Measurements from ENCODE around the gene METTL27. TPM values are rescaled to one million over a fixed set of nuclear protein-coding genes. Genes with fewer than 3 reads are reported as not detected.

Gene METTL27
- total RNA-seq, 2 experiments from 2014 or later: not detected

DNA sequence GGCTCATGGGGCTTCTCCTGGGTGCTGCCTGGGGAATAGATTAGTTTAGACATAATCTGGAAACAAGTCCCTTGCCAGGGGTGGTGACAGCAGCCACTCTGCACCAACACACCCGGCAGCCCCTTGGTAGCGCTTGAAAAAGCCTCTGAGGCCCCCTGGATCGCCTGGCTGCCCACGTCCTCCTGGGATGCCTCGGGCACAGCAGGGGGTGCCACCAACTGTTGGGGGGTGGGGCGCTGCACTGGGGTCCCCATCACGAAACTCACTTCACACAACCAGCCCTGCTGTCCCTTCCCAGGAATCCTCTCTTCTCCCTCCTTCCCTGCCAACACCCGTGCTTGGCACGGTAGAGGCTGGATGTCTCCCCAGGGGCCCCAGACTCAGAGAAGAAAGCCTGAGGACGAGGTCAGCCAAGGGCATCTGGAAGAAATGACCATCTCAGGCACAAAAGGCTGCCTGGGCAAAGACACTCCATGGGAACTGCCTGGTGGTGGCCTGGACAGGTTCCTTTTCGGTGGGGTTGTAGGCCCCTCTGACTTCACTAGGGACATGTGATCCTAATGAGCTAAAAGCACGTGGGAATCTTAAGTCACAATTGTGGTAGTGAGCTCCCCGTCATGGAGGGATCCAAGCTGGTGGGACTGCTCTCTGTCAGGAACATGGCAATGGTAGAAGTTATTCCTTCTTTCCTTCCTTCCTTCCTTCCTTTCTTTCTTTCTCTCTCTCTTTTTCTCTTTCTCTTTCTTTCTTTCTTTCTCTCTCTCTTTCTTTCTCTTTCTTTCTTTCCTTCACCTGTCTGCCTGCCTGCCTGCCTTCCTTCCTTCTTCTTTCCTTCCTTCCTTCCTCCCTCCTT is 30.0 kb upstream of the METTL27 start:
- ChIA-PET POLR2A (no interaction called here), CTCF (no interaction called here)
- no peaks in the 10 kb centered on the region for H3K4me1 Mint-ChIP-seq (ENCODE audit: low read depth)

DNA sequence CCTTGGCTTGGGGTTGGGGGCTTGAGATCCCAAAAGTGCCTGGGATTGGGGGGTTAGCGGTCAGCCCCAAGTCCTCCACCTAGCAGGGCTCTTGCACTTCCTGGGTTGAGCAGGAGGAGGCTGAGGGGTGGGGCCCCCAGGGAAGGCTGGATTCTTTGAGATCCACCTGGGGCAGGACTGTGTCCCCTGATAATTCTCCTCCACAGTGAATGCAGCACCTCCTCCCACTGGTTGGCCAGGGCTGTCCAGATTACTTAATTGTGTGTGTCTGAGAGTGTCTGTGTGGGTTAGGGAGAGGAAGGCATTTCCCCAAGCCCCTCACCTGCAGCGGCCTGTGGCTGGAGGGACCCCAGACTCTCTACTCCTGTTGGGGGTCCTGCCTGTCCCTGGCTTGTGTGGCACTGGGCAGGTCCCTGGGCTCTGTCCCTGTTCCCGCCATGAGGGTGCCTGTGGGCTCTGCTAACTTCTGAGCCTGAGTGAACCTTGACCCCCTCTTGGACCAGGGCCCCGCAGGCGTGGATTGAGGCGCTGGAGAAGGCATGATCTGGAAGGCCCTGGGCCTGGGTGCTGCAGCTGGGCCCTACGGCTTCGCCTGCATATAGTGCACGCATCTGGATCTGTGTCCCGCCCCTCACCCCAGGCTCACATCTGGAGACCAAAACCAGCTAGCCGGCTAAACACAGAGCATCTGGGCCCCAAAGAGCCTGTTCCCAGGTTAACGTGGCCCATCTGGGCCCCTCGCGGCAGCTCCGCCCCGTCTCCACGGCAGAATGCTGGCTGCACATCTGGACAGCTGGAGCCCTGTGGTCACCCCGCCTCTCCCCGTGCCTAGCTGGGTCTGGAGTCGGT is 29.1 kb upstream of the METTL27 start:
- H3K9me3 Mint-ChIP-seq: no peaks in the 10 kb centered on the region
- intact Hi-C loops (cut with micrococcal nuclease): no loop called here
- no peak for TF ChIP-seq CTCF (IDR thresholded peaks at IDR 0.05)
- ATAC-seq (no peak), DNase-seq (no peak)
- no peaks in the 10 kb centered on the region for H3K36me3 Mint-ChIP-seq (ENCODE audit: low read depth)
- no peak overlapping the region for H3K27ac Mint-ChIP-seq
- POLR2A ChIA-PET: no interaction called here
- no peaks in the 10 kb centered on the region for H3K4me1 Mint-ChIP-seq (ENCODE audit: low read depth)
- H3K27me3 Mint-ChIP-seq: no peaks in the 10 kb centered on the region
- CTCF ChIA-PET: no interaction called here
- no peak overlapping the region for H3K4me3 Mint-ChIP-seq

More for the DNA sequence above, 30.0 kb upstream of the METTL27 start:
- H3K9me3 Mint-ChIP-seq: no peaks in the 10 kb centered on the region
- DNase-seq (no peak), ATAC-seq (no peak)
- H3K4me3 Mint-ChIP-seq: no peak overlapping the region
- no peak overlapping the region for H3K27ac Mint-ChIP-seq
- no peak for TF ChIP-seq CTCF (IDR thresholded peaks at IDR 0.05)
- no peaks in the 10 kb centered on the region for H3K36me3 Mint-ChIP-seq (ENCODE audit: low read depth)
- no peaks in the 10 kb centered on the region for H3K27me3 Mint-ChIP-seq
- intact Hi-C loops (cut with micrococcal nuclease): no loop called here

DNA sequence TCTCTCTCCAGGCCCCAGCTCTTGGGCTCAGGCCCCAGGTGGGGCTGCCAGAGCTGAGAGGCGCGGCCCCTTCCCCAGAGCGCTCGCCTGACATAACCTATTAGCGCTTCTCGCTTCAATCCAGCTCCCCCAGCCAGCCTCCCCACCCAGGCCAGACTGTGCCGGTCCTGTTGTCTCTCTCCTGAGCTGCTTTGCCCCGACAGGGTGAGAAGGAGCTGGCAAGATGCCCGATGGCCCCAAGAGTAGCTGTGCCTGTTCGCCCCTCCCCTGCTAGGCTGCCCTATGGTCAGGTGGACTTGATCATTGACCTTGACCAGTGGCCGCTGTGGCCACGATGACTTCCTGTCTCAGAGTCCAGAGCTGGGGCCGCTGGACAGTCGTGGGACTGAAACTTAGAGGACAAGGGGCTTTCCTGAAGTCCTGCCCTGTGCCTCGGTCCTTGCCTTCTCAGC is 27.8 kb upstream of the METTL27 start:
- Mint-ChIP-seq H3K27ac (no peak overlapping the region), H3K27me3 (no peaks in the 10 kb centered on the region), H3K9me3 (no peaks in the 10 kb centered on the region), H3K4me3 (no peak overlapping the region), H3K36me3 (ENCODE audit: low read depth) (no peaks in the 10 kb centered on the region), H3K4me1 (ENCODE audit: low read depth) (no peaks in the 10 kb centered on the region)
- DNase-seq (no peak), ATAC-seq (no peak)
- intact Hi-C loops (cut with micrococcal nuclease): no loop called here
- TF ChIP-seq CTCF (IDR thresholded peaks at IDR 0.05): no peak
- ChIA-PET CTCF (interaction anchor here (1.0 kb wide), 1 partner anchor 15 kb away, joined by 4 read pairs; no protein-coding TSS in a partner anchor), POLR2A (no interaction called here)

DNA sequence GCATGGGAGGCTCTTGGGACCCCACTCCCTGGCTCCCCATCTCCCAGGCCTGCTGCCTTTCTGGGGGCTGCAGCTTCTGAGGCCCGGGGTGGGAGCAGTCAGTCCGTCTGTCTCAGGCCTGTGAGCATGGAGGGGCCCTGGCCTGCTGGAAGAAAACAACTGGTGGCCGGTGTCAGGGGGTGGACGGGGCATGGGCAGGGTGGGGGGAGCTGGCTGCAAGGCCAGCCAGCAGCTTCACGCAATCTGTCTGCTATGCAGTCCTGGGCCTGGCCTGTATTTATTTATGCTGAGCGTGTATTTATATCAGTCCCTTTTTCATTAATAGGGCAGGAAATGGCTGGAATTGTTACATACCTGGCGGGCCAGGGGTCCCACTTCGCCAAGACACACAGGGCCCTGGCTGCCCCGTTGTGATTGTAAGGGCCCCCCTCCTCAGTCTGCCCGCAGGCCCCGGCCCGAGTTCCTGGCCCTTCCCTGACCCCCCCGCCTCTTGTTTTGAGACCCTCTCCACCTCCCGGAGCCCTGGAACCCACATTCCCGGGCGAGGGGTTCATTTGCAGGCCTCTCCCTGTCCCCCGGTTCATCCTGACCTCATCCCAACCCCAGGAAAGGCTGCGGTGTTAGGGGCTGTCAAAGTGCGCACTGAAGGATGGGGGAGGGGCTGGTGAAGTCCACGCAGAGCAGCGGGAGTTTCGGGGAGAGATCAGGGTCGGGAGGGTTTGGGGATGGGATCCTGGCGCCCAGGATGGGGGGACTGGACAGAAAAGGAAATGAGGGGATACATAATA is 26.9 kb upstream of the METTL27 start:
- ChIA-PET CTCF (no interaction called here), POLR2A (no interaction called here)
- H3K27ac Mint-ChIP-seq: no peak overlapping the region
- intact Hi-C loops (cut with micrococcal nuclease): loop anchor here (10.0 kb wide), 1 partner anchor 156 kb away; the partner anchor contains the start of gene ELN
- no peaks in the 10 kb centered on the region for H3K9me3 Mint-ChIP-seq
- H3K36me3 Mint-ChIP-seq (ENCODE audit: low read depth): no peaks in the 10 kb centered on the region
- no peak for TF ChIP-seq CTCF (IDR thresholded peaks at IDR 0.05)
- H3K27me3 Mint-ChIP-seq: no peaks in the 10 kb centered on the region
- DNase-seq: no peak
- no peak overlapping the region for H3K4me3 Mint-ChIP-seq
- H3K4me1 Mint-ChIP-seq (ENCODE audit: low read depth): no peaks in the 10 kb centered on the region
- ATAC-seq: no peak

Measured in activated CD8-positive, alpha-beta T cell treated with anti-CD3 and anti-CD28 coated beads for 36 hours (primary cell).